Mesothelial cell of epicardium (in vitro differentiated cells): Measurements from ENCODE around the gene TBC1D22A. TPM values are rescaled to one million over a fixed set of nuclear protein-coding genes. Genes with fewer than 3 reads are reported as not detected.

ENCODE experiments used
- DNase-seq, 2 experiments: peaks; one replicate each; pipeline ENCODE4 v3.0.0; 2021; ENCODE audit warnings: low spot score in 2 of 2; ENCODE audit not compliant: unreplicated experiment in 2 of 2
- H3K27ac Mint-ChIP-seq: 2 replicates; pipeline ENCODE4 v1.8.0; 2021; ENCODE audit warnings: mixed read lengths
- H3K27me3 Mint-ChIP-seq: 2 replicates; pipeline ENCODE4 v1.8.0; 2021; ENCODE audit warnings: low read depth, mixed read lengths
- H3K36me3 Mint-ChIP-seq: 2 replicates; pipeline ENCODE4 v1.8.0; 2021; ENCODE audit warnings: mixed read lengths
- H3K4me1 Mint-ChIP-seq: 2 replicates; pipeline ENCODE4 v1.8.0; 2021; ENCODE audit warnings: mixed read lengths
- H3K4me3 Mint-ChIP-seq: 2 replicates; pipeline ENCODE4 v1.8.0; 2021; ENCODE audit warnings: mild to moderate bottlenecking, moderate library complexity, mixed read lengths
- H3K9me3 Mint-ChIP-seq: 2 replicates; pipeline ENCODE4 v1.8.0; 2021; ENCODE audit warnings: mixed read lengths
- CTCF ChIP-seq: fragments of 200-600 bp; sonication (generic); IDR thresholded peaks from one replicate; pipeline ENCODE4 v1.5.0; 2021; ENCODE audit warnings: antibody characterized with exemption; ENCODE audit not compliant: unreplicated experiment
- total RNA-seq: library from RNA; stranded (reverse); gene quantifications from 3 replicates; pipeline ENCODE4 v1.2.1, GENCODE V29; 2021

The TBC1D22A gene
- total RNA-seq, 1 donor from 2014 or later: 26.6 TPM

DNA sequence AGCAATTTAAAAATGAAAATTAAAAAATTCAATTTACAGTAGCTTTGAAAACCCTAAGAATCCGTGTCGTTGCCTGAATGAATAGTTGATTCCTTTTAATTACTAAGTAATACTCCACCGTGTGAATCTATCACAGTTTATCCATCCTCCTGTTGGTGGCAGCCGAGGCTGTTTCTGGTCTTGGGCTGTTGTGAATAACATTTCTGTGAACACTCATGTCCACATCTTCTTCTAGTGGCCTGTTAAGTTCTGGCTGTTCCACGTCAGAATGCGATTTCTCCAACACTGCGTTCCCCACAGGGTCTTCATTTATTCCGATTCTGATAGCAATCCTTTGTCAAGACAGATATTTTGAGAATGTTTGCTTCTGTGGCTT, 223.0 kb downstream of the TBC1D22A start:
- no peak overlapping the region for H3K4me3 Mint-ChIP-seq
- no peaks in the 10 kb centered on the region for H3K27me3 Mint-ChIP-seq
- no peak overlapping the region for H3K27ac Mint-ChIP-seq
- H3K4me1 Mint-ChIP-seq: no peaks in the 10 kb centered on the region
- no peak for TF ChIP-seq CTCF
- H3K9me3 Mint-ChIP-seq: peaks cover 4% of the 10 kb centered on the region
- no peak for DNase-seq
- H3K36me3 Mint-ChIP-seq: peaks cover 17% of the 10 kb centered on the region

DNA sequence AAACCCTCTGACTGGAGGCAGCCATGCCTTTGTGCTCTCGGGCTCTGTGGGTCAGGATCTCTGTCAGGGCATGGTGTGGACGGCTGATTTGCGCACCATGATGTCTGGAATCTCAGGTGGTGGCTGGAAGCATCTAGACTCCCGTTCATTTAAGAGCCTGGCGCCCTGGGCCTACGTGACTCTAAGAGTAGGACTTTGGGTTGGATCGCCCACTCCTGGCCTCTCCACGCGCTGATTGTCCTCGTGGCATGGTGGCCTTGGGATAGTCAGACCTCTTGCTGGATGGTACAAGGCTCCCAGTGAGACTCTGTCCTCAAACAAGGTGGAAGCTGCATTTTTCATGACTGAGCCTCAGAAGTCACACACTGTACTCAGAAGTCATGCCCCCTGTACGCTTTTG, 224.3 kb downstream of the TBC1D22A start:
- H3K27me3 Mint-ChIP-seq: no peaks in the 10 kb centered on the region
- no peak for DNase-seq
- no peak overlapping the region for H3K4me3 Mint-ChIP-seq
- H3K27ac Mint-ChIP-seq: no peak overlapping the region
- no peaks in the 10 kb centered on the region for H3K9me3 Mint-ChIP-seq
- TF ChIP-seq CTCF: no peak
- H3K36me3 Mint-ChIP-seq: peaks cover 14% of the 10 kb centered on the region
- no peaks in the 10 kb centered on the region for H3K4me1 Mint-ChIP-seq

DNA sequence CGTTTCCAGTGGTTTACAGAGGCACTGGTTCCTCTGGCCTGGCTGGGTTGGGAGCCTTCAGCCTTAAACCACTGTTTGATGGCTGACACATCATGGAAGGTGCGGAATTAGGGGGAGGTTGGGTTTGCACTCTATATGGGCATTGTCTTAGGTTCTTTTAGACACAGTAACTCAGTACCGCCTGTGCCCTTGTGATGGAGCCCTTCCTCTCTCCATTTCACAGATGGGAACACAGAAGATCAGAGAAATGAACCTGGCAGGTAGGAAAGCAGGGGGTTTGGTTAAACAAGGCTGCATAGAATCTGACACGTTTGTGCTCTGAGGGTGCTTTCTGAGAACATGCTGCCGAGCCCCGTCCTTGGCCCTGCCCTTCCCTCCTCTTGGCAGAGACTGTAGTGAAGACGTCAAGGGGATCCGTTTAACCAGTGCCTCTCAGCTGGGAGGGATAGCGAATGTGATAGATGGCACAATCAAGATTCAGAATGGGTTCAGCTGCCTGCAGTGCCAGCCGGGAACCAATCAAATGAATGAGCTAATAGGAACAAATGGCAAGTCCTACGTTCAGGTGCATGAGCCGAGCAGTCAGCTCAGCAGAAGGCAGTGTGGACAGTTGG, 228.6 kb downstream of the TBC1D22A start:
- DNase-seq: no peak
- TF ChIP-seq CTCF: no peak
- H3K4me1 Mint-ChIP-seq: peaks cover 10% of the 10 kb centered on the region
- H3K27ac Mint-ChIP-seq: no peak overlapping the region
- no peaks in the 10 kb centered on the region for H3K27me3 Mint-ChIP-seq
- peaks cover 15% of the 10 kb centered on the region for H3K36me3 Mint-ChIP-seq
- no peak overlapping the region for H3K4me3 Mint-ChIP-seq
- no peaks in the 10 kb centered on the region for H3K9me3 Mint-ChIP-seq

GRCh38 chr22:46991666-46992065, 229.2 kb downstream of the TBC1D22A start:
- no peaks in the 10 kb centered on the region for H3K9me3 Mint-ChIP-seq
- peaks cover 10% of the 10 kb centered on the region for H3K4me1 Mint-ChIP-seq
- no peak for DNase-seq
- no peak overlapping the region for H3K27ac Mint-ChIP-seq
- no peaks in the 10 kb centered on the region for H3K27me3 Mint-ChIP-seq
- TF ChIP-seq CTCF: no peak
- no peak overlapping the region for H3K4me3 Mint-ChIP-seq
- peaks cover 15% of the 10 kb centered on the region for H3K36me3 Mint-ChIP-seq

- no peak overlapping the region for H3K4me3 Mint-ChIP-seq
- H3K27ac Mint-ChIP-seq: no peak overlapping the region
- no peak for DNase-seq
- no peaks in the 10 kb centered on the region for H3K27me3 Mint-ChIP-seq
- no peak for TF ChIP-seq CTCF
- H3K36me3 Mint-ChIP-seq: peaks cover 15% of the 10 kb centered on the region
- no peaks in the 10 kb centered on the region for H3K9me3 Mint-ChIP-seq
- peaks cover 10% of the 10 kb centered on the region for H3K4me1 Mint-ChIP-seq
Observed at GRCh38 chr22:46992121-46992731, 229.8 kb downstream of the TBC1D22A start.
